ENCODE data around the gene SPATA13. TPM values are rescaled to one million over a fixed set of nuclear protein-coding genes. Genes with fewer than 3 reads are reported as not detected.

The SPATA13 gene
- total and polyA plus RNA-seq, 2 donors (not counting 3 experiments of a cell fraction or from before 2014, with no cell fraction given) = 6.6 to 12.9 TPM

DNA sequence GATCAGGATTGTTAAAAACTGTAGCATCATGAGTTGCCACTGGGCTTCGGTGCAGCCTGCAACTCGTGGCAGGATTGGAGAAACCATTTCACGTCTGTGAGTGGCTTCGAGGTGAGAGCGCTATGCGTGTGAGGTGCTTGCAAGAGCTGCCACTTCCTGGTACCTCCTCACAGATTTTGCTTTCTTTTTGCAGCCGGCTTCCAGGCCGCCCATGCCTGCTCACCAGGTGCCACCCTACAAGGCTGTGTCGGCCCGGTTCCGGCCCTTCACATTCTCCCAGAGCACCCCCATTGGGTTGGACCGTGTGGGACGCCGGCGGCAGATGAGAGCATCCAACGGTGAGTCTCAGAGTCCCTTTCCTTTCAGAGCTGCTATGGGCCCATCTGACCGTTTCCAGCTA, 91.0 kb downstream of the SPATA13 start:
- no TSS peak for BruUV-seq (replicated peaks)
- H4K20me1 ChIP-seq (replicated peaks; ENCODE audit: control insufficient read depth, extremely low read depth, insufficient read depth, low read length) = no peaks in the 10 kb centered on the region
- H3K9ac ChIP-seq (replicated peaks; ENCODE audit: extremely low read depth, insufficient read depth, low read length) = no peak overlapping the region
- H3K27me3 ChIP-seq (ENCODE audit: control insufficient read depth in 2 of 2, insufficient read depth in 2 of 2, low read length in 2 of 2) = no peaks in the 10 kb centered on the region
- no peak overlapping the region for H3K4me2 ChIP-seq (ENCODE audit: insufficient read depth, low read length)
- DNase-seq (ENCODE audit: low read depth, low spot score) (no peak), FAIRE-seq (no peak)
- H3K9me3 ChIP-seq (replicated peaks; ENCODE audit: control insufficient read depth, insufficient read depth, low read length) = no peaks in the 10 kb centered on the region
- no peaks in the 10 kb centered on the region for H3K4me1 ChIP-seq (ENCODE audit: control insufficient read depth, extremely low read depth, insufficient read depth, low read length)
- no peaks in the 10 kb centered on the region for H3K9me1 ChIP-seq (replicated peaks; ENCODE audit: control insufficient read depth, extremely low read depth, insufficient read depth, low read length)
- H3K79me2 ChIP-seq (ENCODE audit: control insufficient read depth, insufficient read depth, low read length) = no peaks in the 10 kb centered on the region
- TF ChIP-seq JUN (IDR thresholded peaks at IDR 0.05; ENCODE audit: borderline replicate concordance, insufficient read depth, insufficient read length, low read depth) (no peak), MYC (IDR thresholded peaks at IDR 0.05; ENCODE audit: low read depth, low read length) (no peak), POLR2A (IDR thresholded peaks at IDR 0.05; ENCODE audit: low read depth, low read length) (no peak), EZH2 (IDR thresholded peaks at IDR 0.05; ENCODE audit: borderline replicate concordance, low read depth, low read length, severe bottlenecking) (no peak), FOS (IDR thresholded peaks at IDR 0.05; ENCODE audit: borderline replicate concordance, insufficient read depth, low read length) (no peak), GATA2 (IDR thresholded peaks at IDR 0.05; ENCODE audit: insufficient read depth, insufficient read length, low read depth, low read length) (no peak), MAX (IDR thresholded peaks at IDR 0.05; ENCODE audit: insufficient read depth, insufficient read length) (no peak), CTCF (IDR thresholded peaks at IDR 0.05; ENCODE audit: extremely low read depth in 1 of 2, insufficient read depth in 1 of 2, low read depth in 1 of 2, low read length in 2 of 2) (no peak), POLR2AphosphoS5 (IDR thresholded peaks at IDR 0.05; ENCODE audit: insufficient read depth, low read depth, low read length) (no peak)
- H2AFZ ChIP-seq (ENCODE audit: low read depth, low read length) = no peak overlapping the region
- POLR2A ChIA-PET = no interaction called here
- no peak overlapping the region for H3K4me3 ChIP-seq (replicated peaks in 1 of 3; ENCODE audit: insufficient read depth in 1 of 3, low read depth in 1 of 3, low read length in 3 of 3)
- CTCF ChIA-PET = interaction anchor here (0.9 kb wide), 1 partner anchor 23 kb away, joined by 3 read pairs; no protein-coding TSS in a partner anchor
- intact Hi-C loops (cut with micrococcal nuclease) (no loop called here), dilution Hi-C loops (cut with MboI; ENCODE audit: extremely low pct_ligation_motif_present, low sequenced_read_pairs) (no loop called here)
- no peaks in the 10 kb centered on the region for H3K36me3 ChIP-seq (ENCODE audit: control insufficient read depth in 2 of 2, extremely low read depth in 1 of 2, insufficient read depth in 2 of 2, low read length in 2 of 2)
- H3K27ac ChIP-seq (ENCODE audit: insufficient read depth, low read depth, low read length) = no peak overlapping the region

Data from endothelial cell of umbilical vein (primary cell).